ENCODE measurements around the gene OR6J1. TPM values are rescaled to one million over a fixed set of nuclear protein-coding genes. Genes with fewer than 3 reads are reported as not detected.

The OR6J1 gene
- total RNA-seq, 2 experiments from 2014 or later, result not detected

GRCh38 chr14:22666203-22666893 is 22.2 kb upstream of the OR6J1 start:
- Mint-ChIP-seq H3K4me3 (no peak overlapping the region), H3K9me3 (peaks cover 3% of the 10 kb centered on the region), H3K36me3 (ENCODE audit: low read depth) (no peaks in the 10 kb centered on the region), H3K27me3 (no peaks in the 10 kb centered on the region), H3K4me1 (no peaks in the 10 kb centered on the region), H3K27ac (no peak overlapping the region)
- POLR2A ChIA-PET, result no interaction called here
- CTCF ChIA-PET, result no interaction called here
- DNase-seq, result no peak

DNA sequence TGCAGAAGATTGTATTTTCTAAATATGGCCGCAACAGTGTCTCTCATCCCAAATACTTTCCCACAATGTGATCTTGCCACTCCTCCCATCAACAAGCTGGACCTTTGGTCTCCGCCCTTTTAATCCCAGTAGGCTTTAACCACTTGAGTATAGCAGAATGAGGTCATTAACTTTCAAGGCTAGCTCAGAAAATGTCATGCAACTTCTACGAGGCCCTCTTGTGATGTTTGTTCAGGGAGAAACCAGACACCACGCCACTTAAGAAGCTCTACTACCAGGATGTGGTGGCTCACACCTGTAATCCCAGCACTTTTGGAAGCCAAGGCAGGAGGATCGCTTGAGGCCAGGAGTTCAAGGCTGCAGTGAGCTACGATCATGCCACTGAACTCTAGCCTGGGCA is 20.1 kb upstream of the OR6J1 start:
- POLR2A ChIA-PET, result no interaction called here
- no peaks in the 10 kb centered on the region for H3K27me3 Mint-ChIP-seq
- H3K4me3 Mint-ChIP-seq, result no peak overlapping the region
- no peaks in the 10 kb centered on the region for H3K4me1 Mint-ChIP-seq
- CTCF ChIA-PET, result interaction anchor here (0.6 to 1.0 kb wide), 2 partner anchors 20 to 113 kb away, joined by 3 read pairs; partner anchors contain the start of gene OR6J1
- no peak for DNase-seq
- peaks cover 3% of the 10 kb centered on the region for H3K9me3 Mint-ChIP-seq
- H3K27ac Mint-ChIP-seq, result no peak overlapping the region
- H3K36me3 Mint-ChIP-seq (ENCODE audit: low read depth), result no peaks in the 10 kb centered on the region

GRCh38 chr14:22660654-22661053 is 16.5 kb upstream of the OR6J1 start:
- Mint-ChIP-seq H3K4me1 (peaks cover 1% of the 10 kb centered on the region), H3K27me3 (no peaks in the 10 kb centered on the region), H3K4me3 (no peak overlapping the region), H3K36me3 (ENCODE audit: low read depth) (no peaks in the 10 kb centered on the region), H3K9me3 (no peaks in the 10 kb centered on the region), H3K27ac (no peak overlapping the region)
- ChIA-PET CTCF (interaction anchor here (1.0 to 3.4 kb wide), 6 partner anchors 8 to 162 kb away, joined by 3 to 14 read pairs (median 4); no protein-coding TSS in a partner anchor), POLR2A (no interaction called here)
- DNase-seq, result no peak

- no peaks in the 10 kb centered on the region for H3K36me3 Mint-ChIP-seq (ENCODE audit: low read depth)
- H3K27ac Mint-ChIP-seq, result no peak overlapping the region
- no peaks in the 10 kb centered on the region for H3K27me3 Mint-ChIP-seq
- CTCF ChIA-PET, result interaction anchor here (1.0 to 3.4 kb wide), 7 partner anchors 9 to 102 kb away, joined by 3 to 14 read pairs (median 4); partner anchors contain the start of gene DAD1
- no peaks in the 10 kb centered on the region for H3K9me3 Mint-ChIP-seq
- peaks cover 1% of the 10 kb centered on the region for H3K4me1 Mint-ChIP-seq
- DNase-seq, result no peak
- no peak overlapping the region for H3K4me3 Mint-ChIP-seq
- POLR2A ChIA-PET, result no interaction called here
Measured at GRCh38 chr14:22658946-22659345, 14.8 kb upstream of the OR6J1 start.

- Mint-ChIP-seq H3K9me3 (no peaks in the 10 kb centered on the region), H3K27me3 (no peaks in the 10 kb centered on the region), H3K4me1 (peaks cover 1% of the 10 kb centered on the region), H3K36me3 (ENCODE audit: low read depth) (no peaks in the 10 kb centered on the region), H3K27ac (no peak overlapping the region), H3K4me3 (no peak overlapping the region)
- DNase-seq, result no peak
- ChIA-PET CTCF (interaction anchor here (1.3 to 3.4 kb wide), 4 partner anchors 9 to 101 kb away, joined by 3 to 14 read pairs (median 4); partner anchors contain the start of gene DAD1), POLR2A (no interaction called here)
Measured at GRCh38 chr14:22657861-22658260, 13.7 kb upstream of the OR6J1 start.

GRCh38 chr14:22656945-22657731 is 13.0 kb upstream of the OR6J1 start:
- H3K9me3 Mint-ChIP-seq, result no peaks in the 10 kb centered on the region
- H3K4me1 Mint-ChIP-seq, result peaks cover 1% of the 10 kb centered on the region
- ChIA-PET POLR2A (no interaction called here), CTCF (interaction anchor here (0.7 to 3.4 kb wide), 4 partner anchors 68 to 100 kb away, joined by 3 to 14 read pairs (median 6); partner anchors contain the start of gene DAD1)
- H3K27ac Mint-ChIP-seq, result no peak overlapping the region
- no peak for DNase-seq
- H3K36me3 Mint-ChIP-seq (ENCODE audit: low read depth), result no peaks in the 10 kb centered on the region
- H3K4me3 Mint-ChIP-seq, result no peak overlapping the region
- no peaks in the 10 kb centered on the region for H3K27me3 Mint-ChIP-seq

GRCh38 chr14:22656226-22656625 is 12.1 kb upstream of the OR6J1 start:
- DNase-seq, result no peak
- ChIA-PET CTCF (interaction anchor here (1.1 kb wide), 1 partner anchor 86 kb away, joined by 7 read pairs; no protein-coding TSS in a partner anchor), POLR2A (no interaction called here)
- no peaks in the 10 kb centered on the region for H3K27me3 Mint-ChIP-seq
- no peaks in the 10 kb centered on the region for H3K9me3 Mint-ChIP-seq
- no peak overlapping the region for H3K4me3 Mint-ChIP-seq
- H3K27ac Mint-ChIP-seq, result no peak overlapping the region
- H3K4me1 Mint-ChIP-seq, result peaks cover 4% of the 10 kb centered on the region
- H3K36me3 Mint-ChIP-seq (ENCODE audit: low read depth), result no peaks in the 10 kb centered on the region

GRCh38 chr14:22653012-22653621 is 9.0 kb upstream of the OR6J1 start:
- Mint-ChIP-seq H3K27ac (no peak overlapping the region), H3K4me1 (peaks cover 9% of the 10 kb centered on the region), H3K4me3 (no peak overlapping the region), H3K9me3 (no peaks in the 10 kb centered on the region), H3K27me3 (no peaks in the 10 kb centered on the region), H3K36me3 (ENCODE audit: low read depth) (no peaks in the 10 kb centered on the region)
- DNase-seq, result peak; percentile 64
- ChIA-PET CTCF (interaction anchor here (1.0 to 4.5 kb wide), 10 partner anchors 11 to 675 kb away, joined by 3 to 43 read pairs (median 4); partner anchors contain the start of gene ABHD4), POLR2A (interaction anchor here (1.2 kb wide), 1 partner anchor 83 kb away, joined by 4 read pairs; no protein-coding TSS in a partner anchor)

GRCh38 chr14:22651586-22651985 is 7.4 kb upstream of the OR6J1 start:
- DNase-seq, result no peak
- Mint-ChIP-seq H3K27ac (no peak overlapping the region), H3K4me1 (peaks cover 9% of the 10 kb centered on the region), H3K36me3 (ENCODE audit: low read depth) (no peaks in the 10 kb centered on the region), H3K4me3 (no peak overlapping the region), H3K27me3 (no peaks in the 10 kb centered on the region), H3K9me3 (no peaks in the 10 kb centered on the region)
- POLR2A ChIA-PET, result no interaction called here
- CTCF ChIA-PET, result interaction anchor here (0.9 to 4.5 kb wide), 8 partner anchors 9 to 95 kb away, joined by 3 to 43 read pairs (median 3); partner anchors contain the start of gene DAD1

GRCh38 chr14:22650960-22651521 is 6.9 kb upstream of the OR6J1 start:
- peak; percentile 14 for DNase-seq
- H3K4me3 Mint-ChIP-seq, result no peak overlapping the region
- H3K36me3 Mint-ChIP-seq (ENCODE audit: low read depth), result no peaks in the 10 kb centered on the region
- H3K9me3 Mint-ChIP-seq, result no peaks in the 10 kb centered on the region
- no peak overlapping the region for H3K27ac Mint-ChIP-seq
- ChIA-PET POLR2A (interaction anchor here (0.7 kb wide), 1 partner anchor 220 kb away, joined by 4 read pairs; no protein-coding TSS in a partner anchor), CTCF (interaction anchor here (0.6 to 4.5 kb wide), 9 partner anchors 9 to 150 kb away, joined by 3 to 43 read pairs (median 3); partner anchors contain the start of gene DAD1)
- H3K4me1 Mint-ChIP-seq, result peaks cover 8% of the 10 kb centered on the region
- no peaks in the 10 kb centered on the region for H3K27me3 Mint-ChIP-seq

- no peak overlapping the region for H3K4me3 Mint-ChIP-seq
- H3K4me1 Mint-ChIP-seq, result peaks cover 10% of the 10 kb centered on the region
- H3K9me3 Mint-ChIP-seq, result no peaks in the 10 kb centered on the region
- ChIA-PET CTCF (interaction anchor here (0.9 to 4.5 kb wide), 3 partner anchors 20 to 94 kb away, joined by 3 to 43 read pairs (median 3); no protein-coding TSS in a partner anchor), POLR2A (no interaction called here)
- DNase-seq, result no peak
- no peaks in the 10 kb centered on the region for H3K27me3 Mint-ChIP-seq
- H3K36me3 Mint-ChIP-seq (ENCODE audit: low read depth), result no peaks in the 10 kb centered on the region
- no peak overlapping the region for H3K27ac Mint-ChIP-seq
Measured at GRCh38 chr14:22650046-22650739, 6.0 kb upstream of the OR6J1 start.

GRCh38 chr14:22648506-22648905 is 4.4 kb upstream of the OR6J1 start:
- Mint-ChIP-seq H3K4me3 (no peak overlapping the region), H3K27ac (no peak overlapping the region), H3K4me1 (peaks cover 10% of the 10 kb centered on the region), H3K36me3 (ENCODE audit: low read depth) (no peaks in the 10 kb centered on the region), H3K27me3 (no peaks in the 10 kb centered on the region), H3K9me3 (no peaks in the 10 kb centered on the region)
- POLR2A ChIA-PET, result no interaction called here
- no peak for DNase-seq
- CTCF ChIA-PET, result interaction anchor here (0.5 to 1.7 kb wide), 4 partner anchors 8 to 141 kb away, joined by 3 to 11 read pairs (median 4); no protein-coding TSS in a partner anchor

All from activated CD4-positive, alpha-beta T cell treated with anti-CD3 and anti-CD28 coated beads, Interleukin-2, amount 10 ng/mL, durations not matched to agents 7 days and 5 days (primary cell).